Measurements from ENCODE around the gene RHOXF2. TPM values are rescaled to one million over a fixed set of nuclear protein-coding genes. Genes with fewer than 3 reads are reported as not detected.
A peak's percentile ranks its signal among the peaks of the same experiment; 100 is the strongest.
"Not testable (repeated sequence)": the region's sequence is repeated elsewhere in the genome, so short reads cannot be mapped to it uniquely, and the experiment has no call there.

Gene RHOXF2
- total RNA-seq = not detected

DNA sequence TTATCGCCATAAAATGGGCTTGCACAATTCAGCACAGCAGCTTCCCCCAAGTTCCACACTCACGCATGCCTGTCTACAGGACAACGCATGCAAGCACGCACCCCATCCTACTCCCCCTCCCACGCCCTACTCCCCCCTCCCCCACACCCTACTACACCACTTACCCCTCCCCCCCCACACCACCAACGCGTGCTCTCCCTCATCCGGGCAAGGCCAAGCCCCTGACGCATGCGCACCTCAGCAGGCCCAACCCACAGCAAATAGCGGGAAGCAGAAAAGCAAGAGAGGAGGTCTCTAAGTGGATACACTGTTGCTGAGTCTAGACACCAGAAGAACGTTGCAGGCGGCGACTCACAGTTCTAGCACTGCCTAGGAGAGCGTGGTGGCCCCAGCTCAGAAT, at the start of gene RHOXF2:
TSS of gene RHOXF2 (plus strand) at position 301 of the 400 bp plus-strand sequence. CDS start 138 bp downstream, outside the sequence.
- H3K4me1 Mint-ChIP-seq (ENCODE audit: low read depth in 2 of 2); H3K27me3 Mint-ChIP-seq; H3K27ac Mint-ChIP-seq; ATAC-seq; H3K4me3 Mint-ChIP-seq; H3K9me3 Mint-ChIP-seq; H3K36me3 Mint-ChIP-seq; DNase-seq (ENCODE audit: low spot score): not testable (repeated sequence)

GRCh38 chrX:120109378-120109777, 49.0 kb upstream of the RHOXF2 start:
- ATAC-seq (no peak), DNase-seq (ENCODE audit: low spot score) (no peak)
- H3K4me1 Mint-ChIP-seq (ENCODE audit: low read depth in 2 of 2) = no peaks in the 10 kb centered on the region
- peaks cover 0 to 3% of the 10 kb centered on the region in 2 donors for H3K27me3 Mint-ChIP-seq
- H3K4me3 Mint-ChIP-seq = no peak overlapping the region
- no peaks in the 10 kb centered on the region for H3K9me3 Mint-ChIP-seq
- no peak overlapping the region for H3K27ac Mint-ChIP-seq
- no peaks in the 10 kb centered on the region for H3K36me3 Mint-ChIP-seq

DNA sequence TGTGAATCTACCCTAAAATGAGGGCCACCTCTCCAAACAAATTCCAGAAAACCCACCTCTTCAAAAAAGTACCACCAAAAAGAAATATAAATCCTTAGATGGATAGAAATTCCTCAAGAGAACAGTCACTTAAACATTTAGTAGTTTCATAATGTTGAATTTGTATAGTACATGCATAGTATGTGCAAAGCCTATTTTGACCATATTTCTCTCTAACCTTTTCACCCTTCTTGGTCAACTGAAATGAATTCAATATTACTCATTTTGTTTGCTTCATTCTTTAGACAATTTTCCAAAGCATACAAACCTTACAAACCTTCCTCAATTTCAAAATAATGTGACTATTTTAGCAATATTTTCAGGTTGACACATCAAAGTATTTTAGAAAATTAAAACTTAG, 46.8 kb upstream of the RHOXF2 start:
- no peak for DNase-seq (ENCODE audit: low spot score)
- Mint-ChIP-seq H3K27ac (no peak overlapping the region), H3K36me3 (no peaks in the 10 kb centered on the region), H3K27me3 (peaks cover 0 to 3% of the 10 kb centered on the region in 2 donors), H3K9me3 (no peaks in the 10 kb centered on the region), H3K4me1 (ENCODE audit: low read depth in 2 of 2) (no peaks in the 10 kb centered on the region), H3K4me3 (no peak overlapping the region)
- ATAC-seq = no peak

- Mint-ChIP-seq H3K27ac (no peak within 1 kb of the TSS), H3K4me3 (no peak within 1 kb of the TSS), H3K9me3 (no peaks in the 10 kb centered on the region), H3K27me3 (peaks cover 0 to 3% of the 10 kb centered on the region in 2 donors), H3K4me1 (ENCODE audit: low read depth in 2 of 2) (no peaks in the 10 kb centered on the region), H3K36me3 (no peaks in the 10 kb centered on the region)
- ATAC-seq (no peak), DNase-seq (ENCODE audit: low spot score) (no peak)
Observed at GRCh38 chrX:120115438-120115963, 42.9 kb upstream of the RHOXF2 start, which contains the start of gene RHOXF1. Gene RHOXF1, minus strand, starts transcription at chrX:120115913. Its CDS starts 51 bp downstream, at chrX:120115862.

DNA sequence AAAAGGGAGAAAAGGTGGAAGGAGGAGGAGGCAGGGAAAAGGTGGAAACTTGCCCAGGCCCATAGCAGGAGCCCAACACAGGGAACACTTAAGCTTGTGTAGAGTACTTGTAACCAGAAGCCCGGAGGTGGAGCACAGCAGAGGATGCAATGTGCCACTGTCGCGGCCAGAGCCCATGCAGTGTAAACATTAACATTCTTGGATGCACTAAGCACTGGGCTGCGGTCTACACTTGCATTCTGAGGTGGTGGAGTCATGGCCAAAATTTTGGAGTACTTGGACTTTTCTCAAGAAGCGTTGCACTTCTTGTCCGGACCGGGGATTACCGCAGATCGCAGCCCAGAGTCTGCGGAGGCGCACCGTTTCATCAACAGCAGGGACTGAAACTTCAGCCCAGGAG, 38.2 kb upstream of the RHOXF2 start:
- Mint-ChIP-seq H3K4me1 (ENCODE audit: low read depth in 2 of 2) (peaks cover 0 to 3% of the 10 kb centered on the region in 2 donors), H3K27ac (no peak overlapping the region), H3K9me3 (no peaks in the 10 kb centered on the region), H3K27me3 (peaks cover 0 to 2% of the 10 kb centered on the region in 2 donors), H3K36me3 (no peaks in the 10 kb centered on the region), H3K4me3 (no peak overlapping the region)
- ATAC-seq (peak in 1 of 2 donors; percentile 45), DNase-seq (ENCODE audit: low spot score) (no peak)

DNA sequence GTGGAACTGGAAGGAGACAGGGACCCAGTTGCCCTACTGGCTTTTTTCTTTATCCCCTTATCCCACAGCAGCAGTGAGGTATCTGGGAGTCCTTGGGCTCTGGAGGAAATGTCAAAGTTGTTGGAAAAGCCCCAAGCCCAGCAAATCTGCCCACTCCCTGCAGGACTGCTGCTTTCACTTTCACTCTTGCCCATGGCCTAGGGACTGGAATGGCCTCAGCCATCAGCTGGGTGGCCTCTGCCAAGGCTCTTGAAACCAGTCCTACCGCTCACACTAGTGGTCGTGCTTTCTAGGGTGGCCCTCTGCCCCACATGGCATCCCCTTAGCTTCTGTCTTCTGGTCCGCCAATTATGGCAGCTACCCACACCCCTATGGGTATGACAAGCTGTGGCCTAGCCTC, 33.0 kb upstream of the RHOXF2 start:
- Mint-ChIP-seq H3K27me3 (peaks cover 0 to 2% of the 10 kb centered on the region in 2 donors), H3K36me3 (no peaks in the 10 kb centered on the region), H3K27ac (no peak overlapping the region), H3K9me3 (no peaks in the 10 kb centered on the region), H3K4me3 (peak overlapping the region; percentile 45), H3K4me1 (ENCODE audit: low read depth in 2 of 2) (peaks cover 0 to 9% of the 10 kb centered on the region in 2 donors)
- ATAC-seq (peak in 1 of 2 donors; percentile 72), DNase-seq (ENCODE audit: low spot score) (no peak)

DNA sequence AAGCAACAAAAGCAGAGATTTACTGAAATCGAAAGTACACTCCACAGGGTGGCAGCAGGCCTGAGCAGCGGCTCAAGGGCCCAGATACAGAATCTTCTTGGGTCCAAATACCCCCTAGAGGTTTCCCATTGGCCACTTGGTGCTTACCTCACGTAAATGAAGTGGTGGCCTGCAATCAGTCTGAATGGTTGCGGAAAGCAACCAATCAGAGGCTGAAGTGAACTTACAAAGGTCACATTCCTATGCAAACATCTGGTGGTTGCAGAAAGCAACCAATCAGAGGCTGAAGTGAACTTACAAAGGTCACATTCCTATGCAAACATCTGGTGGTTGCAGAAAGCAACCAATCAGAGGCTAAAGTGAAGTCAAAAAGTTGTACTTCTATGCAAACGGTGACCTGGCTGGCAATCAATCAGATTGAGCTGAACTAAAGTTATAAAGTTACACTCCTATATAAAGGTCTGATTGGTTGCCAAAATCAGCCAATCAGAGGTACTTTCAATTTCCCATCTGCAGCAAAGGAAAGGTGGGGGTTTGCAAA, 30.0 kb upstream of the RHOXF2 start:
- not testable (repeated sequence) for H3K27me3 Mint-ChIP-seq; DNase-seq (ENCODE audit: low spot score); H3K9me3 Mint-ChIP-seq; H3K4me3 Mint-ChIP-seq; H3K27ac Mint-ChIP-seq; ATAC-seq; H3K4me1 Mint-ChIP-seq (ENCODE audit: low read depth in 2 of 2); H3K36me3 Mint-ChIP-seq

GRCh38 chrX:120136128-120136527, 22.3 kb upstream of the RHOXF2 start:
- Mint-ChIP-seq H3K4me3 (no peak overlapping the region), H3K27me3 (peaks cover 0 to 4% of the 10 kb centered on the region in 2 donors), H3K4me1 (ENCODE audit: low read depth in 2 of 2) (peaks cover 0 to 4% of the 10 kb centered on the region in 2 donors), H3K9me3 (no peaks in the 10 kb centered on the region), H3K36me3 (no peaks in the 10 kb centered on the region), H3K27ac (no peak overlapping the region)
- DNase-seq (ENCODE audit: low spot score) (no peak), ATAC-seq (no peak)

DNA sequence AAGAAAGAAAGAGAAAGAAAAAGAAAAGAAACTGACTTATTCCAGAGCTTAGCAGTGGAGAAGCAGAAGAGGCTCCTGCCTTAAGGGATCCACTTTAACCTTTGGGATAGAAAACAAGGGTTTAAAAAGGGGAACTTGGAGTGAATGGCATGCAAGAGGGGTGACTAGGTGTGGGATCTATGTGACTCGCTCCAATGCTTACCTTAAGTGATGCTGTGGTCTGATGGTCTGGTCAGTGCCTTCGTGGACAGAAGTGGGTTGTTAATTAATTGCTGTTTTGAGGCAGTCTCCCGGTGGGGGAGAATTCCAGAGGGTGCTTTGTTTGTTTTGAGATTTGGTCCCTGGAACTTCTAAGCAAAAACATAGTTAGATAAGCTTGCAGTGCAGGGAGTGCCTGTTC, 21.6 kb upstream of the RHOXF2 start:
- no peak for ATAC-seq
- Mint-ChIP-seq H3K9me3 (no peaks in the 10 kb centered on the region), H3K27me3 (peaks cover 0 to 4% of the 10 kb centered on the region in 2 donors), H3K36me3 (no peaks in the 10 kb centered on the region), H3K4me3 (no peak overlapping the region), H3K4me1 (ENCODE audit: low read depth in 2 of 2) (peaks cover 0 to 10% of the 10 kb centered on the region in 2 donors), H3K27ac (no peak overlapping the region)
- DNase-seq (ENCODE audit: low spot score) = no peak

- H3K36me3 Mint-ChIP-seq = no peaks in the 10 kb centered on the region
- no peak for ATAC-seq
Observed at GRCh38 chrX:120137439-120137838, 21.0 kb upstream of the RHOXF2 start.

GRCh38 chrX:120140293-120140981, 18.0 kb upstream of the RHOXF2 start:
- DNase-seq (ENCODE audit: low spot score) (no peak), ATAC-seq (no peak)
- no peaks in the 10 kb centered on the region for H3K36me3 Mint-ChIP-seq
- peaks cover 0 to 9% of the 10 kb centered on the region in 2 donors for H3K27me3 Mint-ChIP-seq
- no peak overlapping the region for H3K4me3 Mint-ChIP-seq
- H3K27ac Mint-ChIP-seq = no peak overlapping the region
- H3K4me1 Mint-ChIP-seq (ENCODE audit: low read depth in 2 of 2) = peaks cover 10 to 27% of the 10 kb centered on the region in 2 donors
- H3K9me3 Mint-ChIP-seq = no peaks in the 10 kb centered on the region

More at GRCh38 chrX:120137439-120137838, 21.0 kb upstream of the RHOXF2 start:
- Mint-ChIP-seq H3K4me3 (no peak overlapping the region), H3K9me3 (no peaks in the 10 kb centered on the region), H3K27me3 (peaks cover 0 to 5% of the 10 kb centered on the region in 2 donors), H3K4me1 (ENCODE audit: low read depth in 2 of 2) (peaks cover 0 to 12% of the 10 kb centered on the region in 2 donors), H3K27ac (no peak overlapping the region)
- DNase-seq (ENCODE audit: low spot score) = no peak

- no peak for DNase-seq (ENCODE audit: low spot score)
- H3K4me3 Mint-ChIP-seq = no peak overlapping the region
- peaks cover 0 to 9% of the 10 kb centered on the region in 2 donors for H3K27me3 Mint-ChIP-seq
- no peak for ATAC-seq
- H3K27ac Mint-ChIP-seq = peak overlapping the region; percentile 30 to 71
- no peaks in the 10 kb centered on the region for H3K36me3 Mint-ChIP-seq
- H3K9me3 Mint-ChIP-seq = no peaks in the 10 kb centered on the region
- H3K4me1 Mint-ChIP-seq (ENCODE audit: low read depth in 2 of 2) = peaks cover 28 to 47% of the 10 kb centered on the region in 2 donors
Observed at GRCh38 chrX:120144178-120144844, 14.1 kb upstream of the RHOXF2 start.

GRCh38 chrX:120145295-120145925, 13.0 kb upstream of the RHOXF2 start:
- H3K27ac Mint-ChIP-seq = peak overlapping the region in 1 of 2 donors; percentile 21
- peaks cover 0 to 9% of the 10 kb centered on the region in 2 donors for H3K27me3 Mint-ChIP-seq
- H3K36me3 Mint-ChIP-seq = no peaks in the 10 kb centered on the region
- H3K4me1 Mint-ChIP-seq (ENCODE audit: low read depth in 2 of 2) = peaks cover 28 to 47% of the 10 kb centered on the region in 2 donors
- no peaks in the 10 kb centered on the region for H3K9me3 Mint-ChIP-seq
- peak in 1 of 2 donors; percentile 71 for ATAC-seq
- DNase-seq (ENCODE audit: low spot score) = no peak
- H3K4me3 Mint-ChIP-seq = no peak overlapping the region
